Fibroblast of mammary gland (primary cell): ENCODE measurements around the gene SWAP70.

Source experiments
- DNase-seq: peaks from one replicate; pipeline ENCODE4 v3.0.0-alpha.2; 2010; ENCODE audit warnings: low read depth
- H3K4me3 ChIP-seq: 2 replicates; pipeline ENCODE4 v1.5.1; 2011; ENCODE audit warnings: low read depth, mild to moderate bottlenecking, low read length, moderate library complexity; ENCODE audit not compliant: control insufficient read depth
- TF ChIP-seq, protein P1 (sequence below): conservative IDR thresholded peaks from 2 replicates; pipeline ENCODE4 v1.5.1; 2011; ENCODE audit warnings: low read depth, low read length, inconsistent platforms; ENCODE audit not compliant: control insufficient read depth, insufficient read depth

Gene SWAP70

DNA sequence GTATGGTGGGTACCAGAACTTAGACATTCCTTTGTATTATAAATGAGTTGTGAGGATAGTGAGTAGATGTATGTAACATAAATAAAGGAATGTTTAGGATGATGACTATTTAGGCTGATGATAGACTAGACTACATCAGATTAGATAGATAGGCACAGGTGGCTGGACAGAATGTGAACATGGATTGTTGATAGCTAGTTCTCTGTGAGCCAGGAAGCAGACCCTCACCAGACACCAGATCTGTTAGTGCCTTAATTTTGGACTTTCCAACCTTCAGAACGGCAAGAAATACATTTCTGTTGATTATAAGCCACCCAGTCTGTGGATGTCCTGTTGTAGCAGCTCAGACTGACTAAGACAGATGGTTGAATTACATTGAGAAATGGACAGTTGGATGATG lies 99.4 kb downstream of the SWAP70 start:
- TF ChIP-seq, protein P1, sequence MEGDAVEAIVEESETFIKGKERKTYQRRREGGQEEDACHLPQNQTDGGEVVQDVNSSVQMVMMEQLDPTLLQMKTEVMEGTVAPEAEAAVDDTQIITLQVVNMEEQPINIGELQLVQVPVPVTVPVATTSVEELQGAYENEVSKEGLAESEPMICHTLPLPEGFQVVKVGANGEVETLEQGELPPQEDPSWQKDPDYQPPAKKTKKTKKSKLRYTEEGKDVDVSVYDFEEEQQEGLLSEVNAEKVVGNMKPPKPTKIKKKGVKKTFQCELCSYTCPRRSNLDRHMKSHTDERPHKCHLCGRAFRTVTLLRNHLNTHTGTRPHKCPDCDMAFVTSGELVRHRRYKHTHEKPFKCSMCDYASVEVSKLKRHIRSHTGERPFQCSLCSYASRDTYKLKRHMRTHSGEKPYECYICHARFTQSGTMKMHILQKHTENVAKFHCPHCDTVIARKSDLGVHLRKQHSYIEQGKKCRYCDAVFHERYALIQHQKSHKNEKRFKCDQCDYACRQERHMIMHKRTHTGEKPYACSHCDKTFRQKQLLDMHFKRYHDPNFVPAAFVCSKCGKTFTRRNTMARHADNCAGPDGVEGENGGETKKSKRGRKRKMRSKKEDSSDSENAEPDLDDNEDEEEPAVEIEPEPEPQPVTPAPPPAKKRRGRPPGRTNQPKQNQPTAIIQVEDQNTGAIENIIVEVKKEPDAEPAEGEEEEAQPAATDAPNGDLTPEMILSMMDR = no peak
- no peak for DNase-seq
- H3K4me3 ChIP-seq = no peak overlapping the region

DNA sequence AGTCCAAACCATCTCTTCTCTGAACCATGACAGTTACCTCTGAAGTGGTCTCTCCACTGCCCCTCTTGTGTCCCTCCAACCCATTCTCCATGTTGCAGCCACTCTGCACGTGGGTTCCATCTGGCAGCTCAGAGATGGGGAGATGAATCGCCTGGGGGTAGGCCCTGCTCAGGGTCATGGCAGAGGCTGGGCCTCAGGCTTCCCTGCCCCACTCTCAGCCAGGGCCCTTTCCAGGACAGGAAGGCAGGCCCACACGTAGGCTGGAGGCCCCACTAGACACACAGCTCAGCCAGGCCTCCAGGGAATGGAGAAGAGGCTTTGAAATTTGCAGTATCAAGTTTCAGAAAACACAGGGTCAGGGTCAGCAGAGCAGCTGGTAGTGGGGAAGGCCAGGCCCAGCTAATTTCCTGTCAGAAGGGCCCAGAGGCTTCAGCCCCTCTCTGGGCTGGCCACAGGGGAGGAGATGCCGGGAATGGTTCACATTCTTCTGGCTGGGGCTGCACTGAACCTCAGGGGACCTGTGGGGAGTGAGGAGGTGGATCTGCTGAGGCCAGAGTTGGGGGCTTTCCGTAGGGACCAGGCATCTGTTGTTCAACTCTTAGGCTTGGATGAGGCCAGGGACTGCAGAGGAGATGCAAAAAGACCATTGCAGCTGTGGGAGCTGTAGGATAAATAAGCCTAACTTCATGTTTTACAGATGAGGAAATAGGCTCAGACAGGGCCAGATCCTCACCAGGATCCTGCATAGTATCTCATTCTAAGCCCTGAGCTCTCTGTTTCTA lies 101.6 kb downstream of the SWAP70 start:
- TF ChIP-seq, protein P1 = no peak
- peak; percentile 96 for DNase-seq
- H3K4me3 ChIP-seq = no peak overlapping the region

DNA sequence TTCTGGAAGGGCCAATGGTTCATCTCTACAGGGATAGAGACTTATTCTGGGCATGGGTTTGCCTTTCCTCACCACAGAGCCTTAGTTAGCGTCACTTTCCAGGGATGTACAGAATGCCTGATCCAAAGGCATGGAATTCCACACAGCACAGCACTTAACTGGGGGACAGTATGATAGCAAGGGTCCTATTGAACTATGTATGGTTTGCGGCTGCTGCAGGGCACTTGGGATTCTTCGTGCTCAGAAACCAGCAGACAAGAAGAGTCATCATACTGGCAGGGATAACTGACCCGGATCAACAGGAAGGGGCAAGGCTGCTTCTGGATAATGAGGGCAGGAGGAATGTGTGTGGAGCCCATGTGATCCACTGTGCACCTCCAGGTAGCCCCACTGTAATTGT lies 105.7 kb downstream of the SWAP70 start:
- no peak overlapping the region for H3K4me3 ChIP-seq
- DNase-seq = no peak
- TF ChIP-seq, protein P1 = no peak

DNA sequence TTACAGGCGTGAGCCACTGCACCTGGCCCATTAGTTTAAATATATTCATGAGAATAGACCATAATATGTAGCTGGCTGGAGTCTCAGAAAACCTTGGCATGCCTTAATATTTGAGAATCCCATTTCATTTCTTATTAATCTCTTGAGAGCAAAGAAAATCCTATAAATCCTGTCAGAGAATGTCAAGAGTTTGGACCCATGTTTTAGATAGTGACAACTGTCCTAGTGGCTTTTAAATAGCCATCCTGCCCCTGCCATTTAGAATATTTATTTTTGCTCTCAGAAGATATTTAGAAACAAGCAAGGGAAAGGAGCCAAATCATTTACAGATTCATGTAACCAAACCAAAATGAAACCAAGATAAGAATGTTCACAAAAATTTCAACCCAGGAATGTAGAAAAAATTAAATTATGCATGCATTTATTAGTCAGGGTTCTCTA lies 107.2 kb downstream of the SWAP70 start:
- DNase-seq = no peak
- TF ChIP-seq, protein P1 = no peak
- H3K4me3 ChIP-seq = no peak overlapping the region

DNA sequence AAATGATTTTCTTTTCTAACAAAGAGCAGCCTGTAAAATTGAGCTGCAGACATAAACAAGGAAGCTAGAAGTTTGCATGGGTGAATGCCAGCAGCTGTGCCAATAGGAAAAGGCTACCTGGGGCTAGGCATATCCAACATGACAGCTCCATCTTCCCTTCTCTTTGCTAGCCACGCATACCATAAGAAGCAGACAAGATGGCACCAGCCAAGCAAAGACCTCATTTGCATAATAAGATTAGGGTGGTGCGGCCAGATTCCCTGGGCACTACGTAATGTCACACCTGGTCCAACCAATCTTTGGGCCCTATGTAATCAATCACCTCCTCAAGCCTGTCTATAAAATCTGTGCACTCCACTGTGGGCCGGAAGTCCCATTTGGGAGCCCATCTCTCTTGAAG lies 108.3 kb downstream of the SWAP70 start:
- DNase-seq = no peak
- no peak overlapping the region for H3K4me3 ChIP-seq
- TF ChIP-seq, protein P1 = no peak

DNA sequence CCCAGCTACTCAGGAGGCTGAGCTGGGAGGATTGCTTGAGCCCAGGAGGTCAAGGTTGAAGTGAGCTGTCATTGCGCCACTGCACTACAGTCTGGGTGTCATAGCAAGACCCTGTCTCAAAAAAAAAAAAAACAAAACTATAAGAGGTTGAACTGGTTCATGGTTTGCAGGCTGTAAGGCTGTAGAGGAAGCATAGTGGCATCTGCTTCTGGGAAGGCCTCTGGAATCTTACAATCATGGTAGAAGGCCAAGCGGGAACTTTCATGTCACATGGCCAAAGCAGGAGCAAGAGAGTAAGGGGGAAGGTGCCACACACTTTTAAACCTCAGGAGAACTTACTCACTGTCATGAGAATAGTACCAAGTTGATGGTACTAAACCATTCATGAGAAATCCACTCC lies 109.6 kb downstream of the SWAP70 start:
- DNase-seq = no peak
- TF ChIP-seq, protein P1 = no peak
- H3K4me3 ChIP-seq = no peak overlapping the region
